ENCODE measurements around the gene MIPOL1.

The MIPOL1 gene

DNA sequence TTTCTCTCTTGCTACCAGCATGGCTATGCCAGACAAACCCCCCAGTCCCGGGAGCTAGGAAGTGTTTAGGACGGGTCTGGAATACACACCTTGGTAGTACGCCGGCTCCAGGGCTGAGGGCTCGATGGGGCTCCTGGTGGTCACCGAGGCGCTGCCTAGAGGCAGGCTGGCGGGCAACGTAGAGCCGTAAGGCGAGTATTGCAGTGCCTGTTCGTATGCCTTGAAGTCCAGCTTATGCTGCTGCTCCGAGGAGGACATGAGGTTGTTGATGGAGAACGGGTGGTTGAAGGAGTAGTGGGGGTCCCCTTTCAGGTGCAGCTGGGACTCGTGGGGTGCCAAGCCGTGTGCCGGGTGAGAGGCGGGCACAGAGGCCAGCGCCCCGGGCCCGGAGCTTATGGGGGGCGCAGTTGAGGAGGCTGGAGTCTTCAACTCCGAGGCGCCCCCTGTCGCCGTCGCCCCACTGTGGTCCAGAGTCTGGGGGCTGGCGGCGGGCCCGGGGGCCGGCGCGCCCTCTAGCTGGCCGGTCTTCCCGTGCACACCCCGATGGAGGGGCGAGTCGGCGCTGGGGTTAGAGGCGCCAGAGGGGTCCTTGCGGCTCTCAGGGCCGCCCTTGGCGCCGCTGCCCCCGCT lies 393.7 kb downstream of the MIPOL1 start:
- H3K4me1 ChIP-seq (ENCODE audit: control insufficient read depth in 1 of 2, insufficient read depth in 1 of 2, low read depth in 1 of 2, low read length in 1 of 2) = peaks cover 0 to 10% of the 10 kb centered on the region in 2 experiments
- TF ChIP-seq, protein P1, sequence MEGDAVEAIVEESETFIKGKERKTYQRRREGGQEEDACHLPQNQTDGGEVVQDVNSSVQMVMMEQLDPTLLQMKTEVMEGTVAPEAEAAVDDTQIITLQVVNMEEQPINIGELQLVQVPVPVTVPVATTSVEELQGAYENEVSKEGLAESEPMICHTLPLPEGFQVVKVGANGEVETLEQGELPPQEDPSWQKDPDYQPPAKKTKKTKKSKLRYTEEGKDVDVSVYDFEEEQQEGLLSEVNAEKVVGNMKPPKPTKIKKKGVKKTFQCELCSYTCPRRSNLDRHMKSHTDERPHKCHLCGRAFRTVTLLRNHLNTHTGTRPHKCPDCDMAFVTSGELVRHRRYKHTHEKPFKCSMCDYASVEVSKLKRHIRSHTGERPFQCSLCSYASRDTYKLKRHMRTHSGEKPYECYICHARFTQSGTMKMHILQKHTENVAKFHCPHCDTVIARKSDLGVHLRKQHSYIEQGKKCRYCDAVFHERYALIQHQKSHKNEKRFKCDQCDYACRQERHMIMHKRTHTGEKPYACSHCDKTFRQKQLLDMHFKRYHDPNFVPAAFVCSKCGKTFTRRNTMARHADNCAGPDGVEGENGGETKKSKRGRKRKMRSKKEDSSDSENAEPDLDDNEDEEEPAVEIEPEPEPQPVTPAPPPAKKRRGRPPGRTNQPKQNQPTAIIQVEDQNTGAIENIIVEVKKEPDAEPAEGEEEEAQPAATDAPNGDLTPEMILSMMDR (IDR thresholded peaks at IDR 0.05) = no peak
- no peak overlapping the region for H3K4me3 ChIP-seq (ENCODE audit: low read depth in 1 of 2, low read length in 1 of 2)
- no peaks in the 10 kb centered on the region for H3K36me3 ChIP-seq
- peaks cover 100% of the 10 kb centered on the region for H3K27me3 ChIP-seq
- no peak overlapping the region for H3K27ac ChIP-seq
- peaks cover 7% of the 10 kb centered on the region for H3K9me3 ChIP-seq

DNA sequence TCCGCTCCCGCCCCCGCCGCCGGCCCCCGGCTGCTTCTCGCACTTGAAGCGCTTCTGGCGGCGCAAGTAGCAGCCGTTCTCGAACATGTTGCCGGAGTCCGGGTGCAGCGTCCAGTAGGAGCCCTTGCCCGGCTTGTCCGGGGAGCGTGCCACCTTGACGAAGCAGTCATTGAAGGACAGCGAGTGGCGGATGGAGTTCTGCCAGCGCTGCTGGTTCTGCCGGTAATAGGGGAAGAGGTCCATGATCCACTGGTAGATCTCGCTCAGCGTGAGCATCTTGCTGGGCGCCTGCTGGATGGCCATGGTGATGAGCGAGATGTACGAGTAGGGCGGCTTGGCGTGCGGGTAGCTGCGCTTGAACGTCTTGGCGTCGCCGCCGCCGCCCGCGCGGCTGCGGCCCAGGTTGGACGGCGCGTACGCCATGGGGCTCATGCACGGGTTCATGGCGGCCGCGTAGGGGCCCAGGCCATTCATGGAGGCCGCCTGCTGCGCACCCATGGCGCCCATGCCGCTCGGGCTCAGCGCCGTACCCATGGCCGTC lies 394.3 kb downstream of the MIPOL1 start:
- Histone ChIP-seq H3K27ac (no peak overlapping the region), H3K27me3 (peaks cover 100% of the 10 kb centered on the region), H3K4me3 (ENCODE audit: low read depth in 1 of 2, low read length in 1 of 2) (no peak overlapping the region), H3K36me3 (no peaks in the 10 kb centered on the region), H3K4me1 (ENCODE audit: control insufficient read depth in 1 of 2, insufficient read depth in 1 of 2, low read depth in 1 of 2, low read length in 1 of 2) (peaks cover 0 to 10% of the 10 kb centered on the region in 2 experiments), H3K9me3 (peaks cover 7% of the 10 kb centered on the region)
- TF ChIP-seq, protein P1 (IDR thresholded peaks at IDR 0.05) = no peak

DNA sequence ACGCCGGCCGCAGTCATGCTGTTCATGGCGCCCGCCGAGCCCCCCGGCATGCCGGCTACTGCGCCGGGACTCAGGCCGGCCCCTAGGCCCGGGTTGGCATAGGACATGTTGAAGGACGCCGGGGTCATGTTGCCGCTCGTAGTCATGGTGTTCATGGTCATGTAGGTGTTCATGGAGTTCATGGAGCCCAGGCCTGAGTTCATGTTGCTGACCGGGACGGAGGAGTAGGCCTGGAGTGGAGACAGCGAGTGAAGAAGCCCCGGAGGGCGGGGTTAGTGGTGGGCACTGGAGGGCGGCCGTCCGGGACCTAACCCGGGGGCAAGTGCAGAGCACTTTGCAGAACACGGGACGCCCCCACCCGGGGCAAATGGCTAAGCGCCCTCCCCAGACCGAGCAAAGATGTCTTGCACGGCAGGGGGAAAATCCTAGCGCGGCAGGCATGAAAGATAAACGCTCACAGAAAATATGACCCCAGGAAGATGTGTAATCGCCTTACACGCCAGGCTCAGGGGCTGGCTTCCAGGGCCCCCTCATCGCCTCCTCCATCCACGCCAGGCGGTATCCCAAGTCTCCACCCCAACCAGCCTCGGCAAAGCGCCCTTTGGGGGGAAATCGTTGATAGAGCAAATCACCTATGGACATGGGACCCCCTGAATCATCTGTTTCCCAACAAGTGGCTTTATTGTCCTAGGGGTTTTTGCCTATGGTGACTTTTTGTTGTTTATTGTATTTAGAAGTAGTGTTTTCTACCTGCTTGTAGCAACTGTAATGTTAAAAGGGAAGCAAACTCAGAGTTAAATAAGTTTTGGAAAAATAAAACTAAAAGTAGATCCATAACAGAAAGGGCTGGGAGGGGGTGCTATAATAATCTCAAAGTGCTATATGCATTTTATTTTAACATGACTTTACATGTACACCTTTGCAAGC lies 395.0 kb downstream of the MIPOL1 start:
- TF ChIP-seq, protein P1 (IDR thresholded peaks at IDR 0.05) = no peak
- H3K4me3 ChIP-seq (ENCODE audit: low read depth in 1 of 2, low read length in 1 of 2) = no peak overlapping the region
- H3K36me3 ChIP-seq = no peaks in the 10 kb centered on the region
- no peak overlapping the region for H3K27ac ChIP-seq
- peaks cover 100% of the 10 kb centered on the region for H3K27me3 ChIP-seq
- H3K4me1 ChIP-seq (ENCODE audit: control insufficient read depth in 1 of 2, insufficient read depth in 1 of 2, low read depth in 1 of 2, low read length in 1 of 2) = peaks cover 0 to 10% of the 10 kb centered on the region in 2 experiments
- H3K9me3 ChIP-seq = peaks cover 7% of the 10 kb centered on the region

DNA sequence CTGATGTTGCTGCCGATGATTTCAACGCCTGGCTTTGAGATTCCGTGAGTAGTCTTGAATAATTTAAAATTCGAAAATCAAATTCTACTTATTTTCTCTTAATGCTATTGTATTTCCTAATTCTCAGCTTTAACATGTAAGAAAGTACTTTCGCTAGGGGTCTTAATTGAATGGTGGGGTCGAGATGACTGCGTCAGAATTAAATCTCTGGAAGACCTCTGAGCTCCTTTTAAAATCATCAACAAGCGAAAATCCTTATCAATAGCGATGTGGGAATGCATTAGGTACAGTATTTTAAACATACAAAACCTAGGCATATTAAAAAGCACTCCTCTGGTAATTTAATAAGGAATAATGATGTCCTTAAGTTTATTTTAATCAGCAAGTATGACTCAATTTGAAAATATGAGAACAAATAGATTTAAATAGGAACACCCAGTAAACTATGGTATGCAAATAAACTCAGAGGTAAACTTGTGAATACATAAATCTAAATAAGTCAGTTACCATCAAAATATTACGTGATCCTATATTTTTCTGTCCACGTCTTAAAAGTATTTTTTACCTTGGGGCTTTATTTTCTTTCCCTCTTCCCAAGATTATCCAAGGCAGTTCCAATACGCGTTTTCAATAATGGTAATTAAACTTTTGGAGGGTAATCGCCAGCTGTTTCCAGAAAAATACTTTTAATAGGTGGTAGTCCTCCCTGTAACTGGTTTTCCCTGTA lies 395.9 kb downstream of the MIPOL1 start:
- Histone ChIP-seq H3K27ac (no peak overlapping the region), H3K4me3 (ENCODE audit: low read depth in 1 of 2, low read length in 1 of 2) (no peak overlapping the region), H3K9me3 (peaks cover 7% of the 10 kb centered on the region), H3K36me3 (no peaks in the 10 kb centered on the region), H3K27me3 (peaks cover 100% of the 10 kb centered on the region), H3K4me1 (ENCODE audit: control insufficient read depth in 1 of 2, insufficient read depth in 1 of 2, low read depth in 1 of 2, low read length in 1 of 2) (peaks cover 0 to 10% of the 10 kb centered on the region in 2 experiments)
- TF ChIP-seq, protein P1 (IDR thresholded peaks at IDR 0.05) = no peak

DNA sequence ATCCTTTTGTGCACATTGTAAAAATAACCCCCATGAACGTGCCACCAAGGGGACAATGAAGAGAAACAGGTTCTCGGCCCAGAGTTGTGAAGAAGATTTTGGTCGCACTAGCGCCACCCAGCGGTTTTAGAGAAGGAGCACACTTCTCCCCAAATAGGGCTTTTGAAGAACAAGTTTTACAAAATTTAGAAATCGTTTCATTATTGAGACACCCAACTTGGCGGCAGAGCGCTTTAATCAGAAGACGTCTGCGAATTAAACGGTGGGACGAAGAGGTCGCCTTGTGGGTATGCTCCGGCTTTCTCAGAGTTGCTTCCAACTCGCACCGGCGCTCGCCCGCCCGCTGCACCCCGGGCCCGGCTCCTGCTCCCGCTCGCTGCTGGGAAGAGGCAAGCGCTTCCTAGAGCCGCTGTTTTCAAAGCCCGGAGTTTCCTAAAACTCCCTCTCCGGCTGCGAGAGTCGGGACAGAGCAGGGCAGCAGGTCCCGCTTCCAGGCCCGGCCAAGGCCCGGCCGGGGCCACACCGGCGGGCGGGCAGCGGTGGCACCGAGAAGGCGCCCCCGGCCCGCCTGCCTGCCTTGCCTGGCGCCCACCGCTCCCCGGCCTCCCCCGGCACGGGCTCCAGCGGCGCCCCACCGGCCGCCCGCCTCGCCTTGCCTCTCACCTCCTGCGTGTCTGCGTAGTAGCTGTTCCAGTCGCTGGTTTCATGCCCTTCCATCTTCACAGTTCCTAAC lies 396.7 kb downstream of the MIPOL1 start:
- H3K27ac ChIP-seq = no peak overlapping the region
- H3K4me3 ChIP-seq (ENCODE audit: low read depth in 1 of 2, low read length in 1 of 2) = no peak overlapping the region
- H3K9me3 ChIP-seq = peaks cover 7% of the 10 kb centered on the region
- H3K27me3 ChIP-seq = peaks cover 100% of the 10 kb centered on the region
- TF ChIP-seq, protein P1 (IDR thresholded peaks at IDR 0.05) = no peak
- peaks cover 0 to 10% of the 10 kb centered on the region in 2 experiments for H3K4me1 ChIP-seq (ENCODE audit: control insufficient read depth in 1 of 2, insufficient read depth in 1 of 2, low read depth in 1 of 2, low read length in 1 of 2)
- no peaks in the 10 kb centered on the region for H3K36me3 ChIP-seq
